ENCODE measurements around the gene RPTOR. TPM values are rescaled to one million over a fixed set of nuclear protein-coding genes. Genes with fewer than 3 reads are reported as not detected.

Gene RPTOR
- total and polyA plus RNA-seq, 10 of the 15 experiments (the other 5 are each of a cell fraction or from before 2014, with no cell fraction given): 0.18 to 32.1 (median 7.8) TPM

DNA sequence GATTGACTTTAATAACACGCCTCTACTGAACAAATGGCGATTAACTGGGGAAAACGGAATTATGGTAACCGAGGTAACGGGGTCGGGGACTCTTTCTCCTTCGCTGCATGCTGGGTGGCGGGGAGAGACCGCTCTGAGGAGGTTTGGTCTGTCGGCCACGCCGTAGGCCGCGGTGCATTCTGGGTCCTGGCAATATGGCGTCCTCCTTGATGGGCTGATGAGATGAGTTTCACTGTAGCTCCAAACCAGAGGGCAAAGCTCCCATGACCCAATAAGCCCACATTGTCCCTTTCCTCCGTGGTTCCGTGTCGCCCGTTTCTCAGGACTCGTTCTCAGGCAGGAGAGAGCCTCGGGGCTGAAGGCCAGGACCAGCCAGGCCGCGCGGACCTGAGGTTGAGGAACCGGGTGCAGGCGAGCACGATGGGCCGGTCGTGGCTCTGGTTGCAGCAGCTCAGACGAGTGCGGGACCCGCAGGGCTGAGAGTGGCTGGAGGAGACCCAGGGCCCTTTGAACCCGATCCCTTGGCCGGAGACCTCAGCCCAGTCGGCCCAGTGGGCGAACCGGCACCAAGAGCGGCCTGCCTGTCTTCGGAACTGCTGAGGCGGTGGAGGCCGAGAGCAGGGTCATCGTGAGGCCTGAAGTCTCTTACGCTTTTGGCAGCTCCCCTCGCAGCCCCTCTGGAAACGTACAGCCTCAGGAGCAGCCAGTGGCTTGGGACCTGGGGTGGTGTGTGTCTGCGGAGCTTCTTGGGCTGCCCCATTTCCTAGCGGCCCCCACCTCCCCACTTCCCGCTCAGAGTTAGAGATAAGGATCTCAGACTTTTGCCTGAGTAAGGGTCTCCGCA is at the start of gene RPTOR (continued):
- TF ChIP-seq ZBED1 (IDR thresholded peaks at IDR 0.05; ENCODE audit: borderline replicate concordance): no peak
- no peak for TF ChIP-seq ZNF207 (IDR thresholded peaks at IDR 0.05; ENCODE audit: borderline replicate concordance)
- TF ChIP-seq, protein P1, sequence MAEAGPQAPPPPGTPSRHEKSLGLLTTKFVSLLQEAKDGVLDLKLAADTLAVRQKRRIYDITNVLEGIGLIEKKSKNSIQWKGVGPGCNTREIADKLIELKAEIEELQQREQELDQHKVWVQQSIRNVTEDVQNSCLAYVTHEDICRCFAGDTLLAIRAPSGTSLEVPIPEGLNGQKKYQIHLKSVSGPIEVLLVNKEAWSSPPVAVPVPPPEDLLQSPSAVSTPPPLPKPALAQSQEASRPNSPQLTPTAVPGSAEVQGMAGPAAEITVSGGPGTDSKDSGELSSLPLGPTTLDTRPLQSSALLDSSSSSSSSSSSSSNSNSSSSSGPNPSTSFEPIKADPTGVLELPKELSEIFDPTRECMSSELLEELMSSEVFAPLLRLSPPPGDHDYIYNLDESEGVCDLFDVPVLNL (IDR thresholded peaks at IDR 0.05; ENCODE audit: low read depth, low read length): no peak
- TF ChIP-seq, protein P2, sequence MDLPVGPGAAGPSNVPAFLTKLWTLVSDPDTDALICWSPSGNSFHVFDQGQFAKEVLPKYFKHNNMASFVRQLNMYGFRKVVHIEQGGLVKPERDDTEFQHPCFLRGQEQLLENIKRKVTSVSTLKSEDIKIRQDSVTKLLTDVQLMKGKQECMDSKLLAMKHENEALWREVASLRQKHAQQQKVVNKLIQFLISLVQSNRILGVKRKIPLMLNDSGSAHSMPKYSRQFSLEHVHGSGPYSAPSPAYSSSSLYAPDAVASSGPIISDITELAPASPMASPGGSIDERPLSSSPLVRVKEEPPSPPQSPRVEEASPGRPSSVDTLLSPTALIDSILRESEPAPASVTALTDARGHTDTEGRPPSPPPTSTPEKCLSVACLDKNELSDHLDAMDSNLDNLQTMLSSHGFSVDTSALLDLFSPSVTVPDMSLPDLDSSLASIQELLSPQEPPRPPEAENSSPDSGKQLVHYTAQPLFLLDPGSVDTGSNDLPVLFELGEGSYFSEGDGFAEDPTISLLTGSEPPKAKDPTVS (IDR thresholded peaks at IDR 0.05; ENCODE audit: low read depth, low read length): no peak
- no peak for TF ChIP-seq SREBF1 (IDR thresholded peaks at IDR 0.05; ENCODE audit: low read length)
- TF ChIP-seq CEBPB (IDR thresholded peaks at IDR 0.05; ENCODE audit: borderline replicate concordance in 1 of 2, low read depth in 2 of 2, low read length in 2 of 2): no peak
- no peak for TF ChIP-seq KDM1A (IDR thresholded peaks at IDR 0.05; ENCODE audit: borderline replicate concordance)
- TF ChIP-seq ASH2L (IDR thresholded peaks at IDR 0.05; ENCODE audit: borderline replicate concordance, low read depth): no peak
- TF ChIP-seq KAT2A (conservative IDR thresholded peaks at IDR 0.05; ENCODE audit: control insufficient read depth, low read depth, low read length): no peak
- no peak for TF ChIP-seq EZH2 (IDR thresholded peaks at IDR 0.05; ENCODE audit: borderline replicate concordance, control insufficient read depth, low read depth, low read length)
- no peak for TF ChIP-seq MEF2A (IDR thresholded peaks at IDR 0.05; ENCODE audit: insufficient read depth, low read depth, low read length)
- peak; percentile 69; the same call in 1 of the 2 replicates for TF ChIP-seq CREM (IDR thresholded peaks at IDR 0.05; ENCODE audit: low read depth)
- no peak for TF ChIP-seq RAD51 (IDR thresholded peaks at IDR 0.05)
- TF ChIP-seq, protein P3, sequence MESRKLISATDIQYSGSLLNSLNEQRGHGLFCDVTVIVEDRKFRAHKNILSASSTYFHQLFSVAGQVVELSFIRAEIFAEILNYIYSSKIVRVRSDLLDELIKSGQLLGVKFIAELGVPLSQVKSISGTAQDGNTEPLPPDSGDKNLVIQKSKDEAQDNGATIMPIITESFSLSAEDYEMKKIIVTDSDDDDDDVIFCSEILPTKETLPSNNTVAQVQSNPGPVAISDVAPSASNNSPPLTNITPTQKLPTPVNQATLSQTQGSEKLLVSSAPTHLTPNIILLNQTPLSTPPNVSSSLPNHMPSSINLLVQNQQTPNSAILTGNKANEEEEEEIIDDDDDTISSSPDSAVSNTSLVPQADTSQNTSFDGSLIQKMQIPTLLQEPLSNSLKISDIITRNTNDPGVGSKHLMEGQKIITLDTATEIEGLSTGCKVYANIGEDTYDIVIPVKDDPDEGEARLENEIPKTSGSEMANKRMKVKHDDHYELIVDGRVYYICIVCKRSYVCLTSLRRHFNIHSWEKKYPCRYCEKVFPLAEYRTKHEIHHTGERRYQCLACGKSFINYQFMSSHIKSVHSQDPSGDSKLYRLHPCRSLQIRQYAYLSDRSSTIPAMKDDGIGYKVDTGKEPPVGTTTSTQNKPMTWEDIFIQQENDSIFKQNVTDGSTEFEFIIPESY (IDR thresholded peaks at IDR 0.05): no peak
- TF ChIP-seq, protein P4, sequence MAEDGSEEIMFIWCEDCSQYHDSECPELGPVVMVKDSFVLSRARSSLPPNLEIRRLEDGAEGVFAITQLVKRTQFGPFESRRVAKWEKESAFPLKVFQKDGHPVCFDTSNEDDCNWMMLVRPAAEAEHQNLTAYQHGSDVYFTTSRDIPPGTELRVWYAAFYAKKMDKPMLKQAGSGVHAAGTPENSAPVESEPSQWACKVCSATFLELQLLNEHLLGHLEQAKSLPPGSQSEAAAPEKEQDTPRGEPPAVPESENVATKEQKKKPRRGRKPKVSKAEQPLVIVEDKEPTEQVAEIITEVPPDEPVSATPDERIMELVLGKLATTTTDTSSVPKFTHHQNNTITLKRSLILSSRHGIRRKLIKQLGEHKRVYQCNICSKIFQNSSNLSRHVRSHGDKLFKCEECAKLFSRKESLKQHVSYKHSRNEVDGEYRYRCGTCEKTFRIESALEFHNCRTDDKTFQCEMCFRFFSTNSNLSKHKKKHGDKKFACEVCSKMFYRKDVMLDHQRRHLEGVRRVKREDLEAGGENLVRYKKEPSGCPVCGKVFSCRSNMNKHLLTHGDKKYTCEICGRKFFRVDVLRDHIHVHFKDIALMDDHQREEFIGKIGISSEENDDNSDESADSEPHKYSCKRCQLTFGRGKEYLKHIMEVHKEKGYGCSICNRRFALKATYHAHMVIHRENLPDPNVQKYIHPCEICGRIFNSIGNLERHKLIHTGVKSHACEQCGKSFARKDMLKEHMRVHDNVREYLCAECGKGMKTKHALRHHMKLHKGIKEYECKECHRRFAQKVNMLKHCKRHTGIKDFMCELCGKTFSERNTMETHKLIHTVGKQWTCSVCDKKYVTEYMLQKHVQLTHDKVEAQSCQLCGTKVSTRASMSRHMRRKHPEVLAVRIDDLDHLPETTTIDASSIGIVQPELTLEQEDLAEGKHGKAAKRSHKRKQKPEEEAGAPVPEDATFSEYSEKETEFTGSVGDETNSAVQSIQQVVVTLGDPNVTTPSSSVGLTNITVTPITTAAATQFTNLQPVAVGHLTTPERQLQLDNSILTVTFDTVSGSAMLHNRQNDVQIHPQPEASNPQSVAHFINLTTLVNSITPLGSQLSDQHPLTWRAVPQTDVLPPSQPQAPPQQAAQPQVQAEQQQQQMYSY (CRISPR knock-in tag; IDR thresholded peaks at IDR 0.05): no peak
- TF ChIP-seq HCFC1 (IDR thresholded peaks at IDR 0.05; ENCODE audit: low read length): peak; percentile 89
- TF ChIP-seq EED (IDR thresholded peaks at IDR 0.05; ENCODE audit: low read depth): no peak
- no peak for TF ChIP-seq ZNF24 (IDR thresholded peaks at IDR 0.05)
- TF ChIP-seq RUNX3 (IDR thresholded peaks at IDR 0.05; ENCODE audit: low read length): peak; percentile 83
- TF ChIP-seq ATF7 (IDR thresholded peaks at IDR 0.05; ENCODE audit: low read depth): peak; percentile 16; the same call in 1 of the 2 replicates
